Activated T-cell treated with anti-CD3 and anti-CD28 coated beads, Interleukin-2, amount 50 U/mL, for 48 hours (primary cell): ENCODE data around the gene SRBD1.

Experiments
- DNase-seq, 2 experiments: peaks; one replicate each; pipeline ENCODE4 v3.0.0-alpha.2; 2020

The SRBD1 gene

GRCh38 chr2:45540942-45541341 is 70.1 kb downstream of the SRBD1 start:
- no peak for DNase-seq

GRCh38 chr2:45533771-45534170 is 77.3 kb downstream of the SRBD1 start:
- no peak for DNase-seq

- DNase-seq: no peak
These were observed 78.9 kb downstream of the SRBD1 start for GRCh38 chr2:45532181-45532580.

GRCh38 chr2:45524016-45524415 is 87.1 kb downstream of the SRBD1 start:
- no peak for DNase-seq

- DNase-seq: no peak
These were observed 92.5 kb downstream of the SRBD1 start for GRCh38 chr2:45518546-45518945.

- no peak for DNase-seq
These were observed 100.2 kb downstream of the SRBD1 start for GRCh38 chr2:45510701-45511420.

- no peak for DNase-seq
These were observed 104.3 kb downstream of the SRBD1 start for GRCh38 chr2:45506756-45507155.

GRCh38 chr2:45505138-45505537 is 105.9 kb downstream of the SRBD1 start:
- no peak for DNase-seq

- DNase-seq: no peak
These were observed 112.2 kb downstream of the SRBD1 start for GRCh38 chr2:45498661-45499550.

GRCh38 chr2:45497355-45497754 is 113.7 kb downstream of the SRBD1 start:
- DNase-seq: peak; percentile 46 to 57

GRCh38 chr2:45496869-45497268 is 114.2 kb downstream of the SRBD1 start:
- no peak for DNase-seq

- DNase-seq: no peak
These were observed 116.1 kb downstream of the SRBD1 start for GRCh38 chr2:45494978-45495293.

GRCh38 chr2:45494275-45494977 is 116.6 kb downstream of the SRBD1 start:
- DNase-seq: no peak

GRCh38 chr2:45484965-45485364 is 126.1 kb downstream of the SRBD1 start:
- DNase-seq: no peak

- DNase-seq: no peak
These were observed 127.1 kb downstream of the SRBD1 start for GRCh38 chr2:45483997-45484396.

GRCh38 chr2:45477546-45477945 is 133.5 kb downstream of the SRBD1 start:
- no peak for DNase-seq

- DNase-seq: no peak
These were observed 140.5 kb downstream of the SRBD1 start for GRCh38 chr2:45470531-45470930.

- no peak for DNase-seq
These were observed 141.6 kb downstream of the SRBD1 start for GRCh38 chr2:45469314-45470099.

GRCh38 chr2:45468279-45468678 is 142.8 kb downstream of the SRBD1 start:
- DNase-seq: no peak

GRCh38 chr2:45466053-45466452 is 145.0 kb downstream of the SRBD1 start:
- no peak for DNase-seq

GRCh38 chr2:45460825-45461224 is 150.2 kb downstream of the SRBD1 start:
- no peak for DNase-seq

- DNase-seq: no peak
These were observed 151.2 kb downstream of the SRBD1 start for GRCh38 chr2:45459860-45460259.
